Liver (tissue), 9 donors: ENCODE data around the gene MYBPC3. TPM values are rescaled to one million over a fixed set of nuclear protein-coding genes. Genes with fewer than 3 reads are reported as not detected.
"Not testable (repeated sequence)": the region's sequence is repeated elsewhere in the genome, so short reads cannot be mapped to it uniquely, and the experiment has no call there.

Experiments
- DNase-seq: peaks from one replicate; pipeline ENCODE4 v3.0.0-alpha.2; 2017; ENCODE audit warnings: low spot score
- H3K27ac ChIP-seq, 2 donors: one replicate each; pipeline ENCODE4 v1.7.0; 2013; ENCODE audit warnings: inconsistent platforms in 2 of 2, low read length in 2 of 2, control low read depth in 1 of 2, low read depth in 1 of 2, mild to moderate bottlenecking in 1 of 2
- H3K27me3 ChIP-seq, 4 donors: one replicate each; pipeline versions ENCODE4 v1.6.1 to v1.7.0; 2013; ENCODE audit warnings: low read length in 3 of 4, inconsistent platforms in 1 of 4, mild to moderate bottlenecking in 1 of 4, moderate library complexity in 1 of 4; ENCODE audit not compliant: control insufficient read depth in 4 of 4, insufficient read depth in 4 of 4
- H3K36me3 ChIP-seq, 4 donors: one replicate each; pipeline versions ENCODE4 v1.6.1 to v1.7.0; 2013; ENCODE audit warnings: low read length in 3 of 4, mild to moderate bottlenecking in 3 of 4, low read depth in 1 of 4, moderate library complexity in 1 of 4; ENCODE audit not compliant: control insufficient read depth in 4 of 4, insufficient read depth in 3 of 4
- H3K4me1 ChIP-seq, 4 donors: one replicate each; pipeline versions ENCODE4 v1.6.1 to v1.7.0; 2013; ENCODE audit warnings: low read length in 3 of 4, mild to moderate bottlenecking in 3 of 4, moderate library complexity in 1 of 4; ENCODE audit not compliant: control insufficient read depth in 4 of 4, insufficient read depth in 4 of 4
- H3K4me3 ChIP-seq, 3 donors: one replicate each; pipeline versions ENCODE4 v1.6.1 to v1.7.0; 2013; ENCODE audit warnings: low read length in 3 of 3, control low read depth in 1 of 3, low read depth in 1 of 3, mild to moderate bottlenecking in 1 of 3
- H3K9ac ChIP-seq, 2 donors: one replicate each; pipeline ENCODE4 v1.7.0; 2013; ENCODE audit warnings: low read length in 2 of 2, mild to moderate bottlenecking in 2 of 2, moderate library complexity in 2 of 2, control low read depth in 1 of 2, low read depth in 1 of 2
- H3K9me3 ChIP-seq, 4 donors: one replicate each; pipeline versions ENCODE4 v1.6.1 to v1.7.0; 2013; ENCODE audit warnings: low read length in 3 of 4; ENCODE audit not compliant: control insufficient read depth in 4 of 4
- ATF3 ChIP-seq: IDR thresholded peaks from 2 replicates; pipeline ENCODE4 v1.6.1; 2016; ENCODE audit warnings: antibody characterized with exemption
- EGR1 ChIP-seq, 2 donors: IDR thresholded peaks; 2 replicates each; pipeline ENCODE4 v1.6.1; 2016 to 2018; ENCODE audit warnings: antibody characterized with exemption in 2 of 2, low read depth in 2 of 2
- FOXA1 ChIP-seq: IDR thresholded peaks from 2 replicates; pipeline ENCODE4 v1.6.1; 2016; ENCODE audit warnings: antibody characterized with exemption
- FOXA2 ChIP-seq: IDR thresholded peaks from 2 replicates; pipeline ENCODE4 v1.6.1; 2016; ENCODE audit warnings: antibody characterized with exemption
- GABPA ChIP-seq, 2 donors: IDR thresholded peaks in 1 of 2; conservative IDR thresholded peaks in 1 of 2; 2 replicates each; pipeline ENCODE4 v1.6.1; 2016; ENCODE audit warnings: antibody characterized with exemption in 2 of 2, mild to moderate bottlenecking in 1 of 2, moderate library complexity in 1 of 2
- HNF4A ChIP-seq, 2 donors: conservative IDR thresholded peaks; 2 replicates each; pipeline ENCODE4 v1.6.1; 2016; ENCODE audit warnings: antibody characterized with exemption in 2 of 2, mild to moderate bottlenecking in 2 of 2
- HNF4G ChIP-seq: IDR thresholded peaks from 2 replicates; pipeline ENCODE4 v1.6.1; 2016; ENCODE audit warnings: antibody characterized with exemption
- JUND ChIP-seq, 2 donors: IDR thresholded peaks; 2 replicates each; pipeline ENCODE4 v1.6.1; 2016; ENCODE audit warnings: antibody characterized with exemption in 2 of 2
- MAX ChIP-seq: IDR thresholded peaks from 2 replicates; pipeline ENCODE4 v1.6.1; 2016; ENCODE audit warnings: antibody characterized with exemption
- NR2F2 ChIP-seq: IDR thresholded peaks from 2 replicates; pipeline ENCODE4 v1.6.1; 2016; ENCODE audit warnings: antibody characterized with exemption
- RAD21 ChIP-seq, 2 donors: IDR thresholded peaks; 2 replicates each; pipeline ENCODE4 v1.6.1; 2016; ENCODE audit warnings: antibody characterized with exemption in 2 of 2, mild to moderate bottlenecking in 2 of 2
- REST ChIP-seq: IDR thresholded peaks from 2 replicates; pipeline ENCODE4 v1.6.1; 2016; ENCODE audit warnings: antibody characterized with exemption, mild to moderate bottlenecking
- RXRA ChIP-seq, 2 donors: IDR thresholded peaks; 2 replicates each; pipeline ENCODE4 v1.6.1; 2017 to 2018; ENCODE audit warnings: antibody characterized with exemption in 2 of 2, mild to moderate bottlenecking in 1 of 2
- SP1 ChIP-seq: IDR thresholded peaks from 2 replicates; pipeline ENCODE4 v1.6.1; 2018; ENCODE audit warnings: antibody characterized with exemption, mild to moderate bottlenecking
- TAF1 ChIP-seq: conservative IDR thresholded peaks from 2 replicates; pipeline ENCODE4 v1.6.1; 2016; ENCODE audit warnings: antibody characterized with exemption, mild to moderate bottlenecking
- YY1 ChIP-seq: IDR thresholded peaks from 2 replicates; pipeline ENCODE4 v1.6.1; 2016; ENCODE audit warnings: antibody characterized with exemption, mild to moderate bottlenecking
- ZBTB33 ChIP-seq: IDR thresholded peaks from 2 replicates; pipeline ENCODE4 v1.6.1; 2016; ENCODE audit warnings: antibody characterized with exemption
- WGBS: extraction: QIAGEN DNeasy Blood & Tissue Kit; methylation state at CpG from one replicate; pipeline ENCODE4 v1.1.7; 2013; 5-methylcytosine and 5-hydroxymethylcytosine counted together
- polyA plus RNA-seq, 2 donors: library from polyadenylated mRNA; stranded (reverse) in 1 of 2; unstranded in 1 of 2; fragments of 200-250 nt in 1 of 2; fragments of >200 nt in 1 of 2; fragmentation: Nextera tagmentation in 1 of 2; extraction: Ambion mirVana in 1 of 2; gene quantifications; one replicate each; pipeline versions ENCODE4 v1.2.1 to v1.2.3, GENCODE V29; 2013 to 2015
- total RNA-seq, 2 donors: library from RNA; depleted of rRNA; stranded (reverse); fragments of >200 nt; gene quantifications; one replicate each; pipeline ENCODE4 v1.2.3, GENCODE V29; 2014
- TF ChIP-seq, protein P1 (sequence below): fragments of 150-350 bp; IDR thresholded peaks from 2 replicates; pipeline ENCODE4 v1.5.1; 2017; ENCODE audit warnings: improper control_type of control experiment, low read depth, low read length; ENCODE audit not compliant: missing input control
- donor health status: healthy.
- donor health status: healthy.
- donor health status: healthy.
- donor health status: healthy.
- donor health status: healthy.

The MYBPC3 gene
- total and polyA plus RNA-seq, 4 donors, result 0.01 to 0.25 TPM; not detected in 2

DNA sequence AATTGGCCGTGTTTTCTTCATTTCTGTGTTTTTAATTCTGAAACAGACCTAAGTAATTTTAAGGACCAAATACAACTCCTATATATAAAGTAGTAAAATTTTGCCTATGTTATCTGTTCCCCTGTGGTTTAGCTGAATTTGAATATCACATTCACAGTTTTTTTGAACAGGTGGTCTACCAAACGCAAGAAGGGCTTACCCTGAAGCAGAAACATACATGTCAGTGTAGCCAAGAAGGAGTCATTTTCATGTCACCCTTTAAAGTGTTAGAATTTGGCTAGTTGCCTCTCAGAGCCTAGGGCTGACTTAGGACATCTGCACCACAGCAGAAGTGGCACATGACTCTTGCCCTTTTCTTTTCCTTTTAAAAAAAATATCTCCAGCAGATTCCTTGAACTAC, 34.3 kb downstream of the MYBPC3 start:
- Histone ChIP-seq H3K9me3 (no peaks in the 10 kb centered on the region), H3K4me3 (no peak overlapping the region), H3K27ac (no peak overlapping the region), H3K4me1 (no peaks in the 10 kb centered on the region), H3K27me3 (no peaks in the 10 kb centered on the region), H3K9ac (no peak overlapping the region), H3K36me3 (peaks cover 13 to 35% (median 22%) of the 10 kb centered on the region in 4 donors)
- 95% methylated on average over 2 of the region's 2 CpGs for WGBS
- TF ChIP-seq FOXA2, result no peak
- DNase-seq, result no peak

GRCh38 chr11:47317064-47317828, 35.3 kb downstream of the MYBPC3 start:
- H3K4me3 ChIP-seq, result no peak overlapping the region
- no peaks in the 10 kb centered on the region for H3K9me3 ChIP-seq
- TF ChIP-seq YY1 (no peak), NR2F2 (no peak), HNF4G (no peak), EGR1 (IDR thresholded peaks at IDR 0.05; ENCODE audit: low read depth in 2 of 2) (no peak), RXRA (IDR thresholded peaks at IDR 0.05) (no peak), SP1 (no peak), FOXA2 (no peak), RAD21 (IDR thresholded peaks at IDR 0.05) (no peak), JUND (IDR thresholded peaks at IDR 0.05) (no peak), GABPA (IDR thresholded peaks at IDR 0.05 in 1 of 2, conservative IDR thresholded peaks at IDR 0.05 in 1 of 2) (no peak), FOXA1 (no peak), ATF3 (no peak), REST (no peak), ZBTB33 (no peak), MAX (no peak), HNF4A (conservative IDR thresholded peaks at IDR 0.05) (no peak), TAF1 (no peak)
- TF ChIP-seq, protein P1, sequence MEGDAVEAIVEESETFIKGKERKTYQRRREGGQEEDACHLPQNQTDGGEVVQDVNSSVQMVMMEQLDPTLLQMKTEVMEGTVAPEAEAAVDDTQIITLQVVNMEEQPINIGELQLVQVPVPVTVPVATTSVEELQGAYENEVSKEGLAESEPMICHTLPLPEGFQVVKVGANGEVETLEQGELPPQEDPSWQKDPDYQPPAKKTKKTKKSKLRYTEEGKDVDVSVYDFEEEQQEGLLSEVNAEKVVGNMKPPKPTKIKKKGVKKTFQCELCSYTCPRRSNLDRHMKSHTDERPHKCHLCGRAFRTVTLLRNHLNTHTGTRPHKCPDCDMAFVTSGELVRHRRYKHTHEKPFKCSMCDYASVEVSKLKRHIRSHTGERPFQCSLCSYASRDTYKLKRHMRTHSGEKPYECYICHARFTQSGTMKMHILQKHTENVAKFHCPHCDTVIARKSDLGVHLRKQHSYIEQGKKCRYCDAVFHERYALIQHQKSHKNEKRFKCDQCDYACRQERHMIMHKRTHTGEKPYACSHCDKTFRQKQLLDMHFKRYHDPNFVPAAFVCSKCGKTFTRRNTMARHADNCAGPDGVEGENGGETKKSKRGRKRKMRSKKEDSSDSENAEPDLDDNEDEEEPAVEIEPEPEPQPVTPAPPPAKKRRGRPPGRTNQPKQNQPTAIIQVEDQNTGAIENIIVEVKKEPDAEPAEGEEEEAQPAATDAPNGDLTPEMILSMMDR, result no peak
- no peaks in the 10 kb centered on the region for H3K27me3 ChIP-seq
- 88% methylated on average over 5 of the region's 5 CpGs for WGBS
- peaks cover 13 to 42% (median 25%) of the 10 kb centered on the region in 4 donors for H3K36me3 ChIP-seq
- H3K4me1 ChIP-seq, result no peaks in the 10 kb centered on the region
- no peak overlapping the region for H3K27ac ChIP-seq
- DNase-seq, result no peak
- H3K9ac ChIP-seq, result no peak overlapping the region

DNA sequence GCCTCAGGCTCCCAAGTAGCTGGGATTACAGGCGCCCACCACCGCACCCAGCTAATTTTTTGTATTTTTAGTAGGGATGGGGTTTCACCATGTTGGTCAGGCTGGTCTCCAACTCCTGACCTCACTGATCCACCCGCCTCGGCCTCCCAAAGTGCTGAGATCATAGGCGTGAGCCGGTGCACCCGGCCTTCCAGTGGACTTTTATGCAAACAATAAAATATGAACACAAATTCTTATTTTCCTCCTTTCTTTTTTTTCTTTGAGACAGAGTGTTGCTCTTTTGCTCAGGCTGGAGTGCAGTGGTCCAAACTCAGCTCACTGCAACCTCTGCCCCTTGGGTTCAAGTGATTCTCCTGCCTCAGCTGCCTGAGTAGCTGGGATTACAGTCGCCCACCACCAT, 36.0 kb downstream of the MYBPC3 start:
- 97% methylated on average over 8 of the region's 8 CpGs for WGBS
- DNase-seq, H3K27ac ChIP-seq, H3K4me3 ChIP-seq, H3K27me3 ChIP-seq, H3K9ac ChIP-seq, H3K9me3 ChIP-seq, H3K4me1 ChIP-seq: not testable (repeated sequence)
- H3K36me3 ChIP-seq, result peaks cover 13 to 43% (median 25%) of the 10 kb centered on the region in 4 donors
